Vagina (tissue), 2 donors: ENCODE results near the gene DNAH14. TPM values are rescaled to one million over a fixed set of nuclear protein-coding genes. Genes with fewer than 3 reads are reported as not detected.
"Not testable (repeated sequence)": the region's sequence is repeated elsewhere in the genome, so short reads cannot be mapped to it uniquely, and the experiment has no call there.

Experiments used
- DNase-seq, 2 donors: peaks; one replicate each; pipeline ENCODE4 v3.0.0-alpha.2; 2017; ENCODE audit errors: extremely low spot score in 2 of 2
- H3K27ac ChIP-seq: fragments of 200-600 bp; sonication (generic); one replicate; pipeline ENCODE4 v1.5.1; 2019
- H3K27me3 ChIP-seq: fragments of 200-600 bp; sonication (generic); one replicate; pipeline ENCODE4 v1.5.1; 2019
- H3K36me3 ChIP-seq, 2 donors: fragments of 200-600 bp; sonication (generic); one replicate each; pipeline ENCODE4 v1.5.1; 2017 to 2019
- H3K4me1 ChIP-seq: fragments of 200-600 bp; sonication (generic); one replicate; pipeline ENCODE4 v1.5.1; 2019
- H3K4me3 ChIP-seq, 2 donors: fragments of 200-600 bp; sonication (generic); 1 replicate in 1 of 2; 2 replicates in 1 of 2; pipeline ENCODE4 v1.5.1; 2016 to 2019
- H3K9me3 ChIP-seq: fragments of 200-600 bp; sonication (generic); one replicate; pipeline ENCODE4 v1.5.1; 2019
- POLR2A ChIP-seq, 2 donors: fragments of 450-650 bp; IDR thresholded peaks; one replicate each; pipeline ENCODE4 v1.6.1; 2017; ENCODE audit warnings: antibody characterized with exemption in 2 of 2, mild to moderate bottlenecking in 2 of 2, moderate library complexity in 2 of 2
- POLR2AphosphoS5 ChIP-seq, 2 donors: sonication (generic); formaldehyde crosslinking; IDR thresholded peaks; one replicate each; pipeline ENCODE4 v1.9.0; 2017; ENCODE audit warnings: antibody characterized with exemption in 2 of 2, mild to moderate bottlenecking in 2 of 2, low read depth in 1 of 2; ENCODE audit not compliant: insufficient read depth in 1 of 2
- intact Hi-C: fragments of 100-400 bp; cut with DNase I; formaldehyde crosslinking; loops from one replicate; pipeline ENCODE4 v1.15.1; 2023
- total RNA-seq: library from RNA; depleted of rRNA; stranded (reverse); fragments of >200 nt; gene quantifications from one replicate; pipeline ENCODE4 v1.2.3, GENCODE V29; 2016
- TF ChIP-seq, protein P1 (sequence below), 3 experiments: fragments of 450-650 bp in 2 of 3; fragments of 200-600 bp in 1 of 3; sonication (generic) in 1 of 3; IDR thresholded peaks; one replicate each; pipeline ENCODE4 v1.5.1; 2017 to 2019; ENCODE audit warnings: antibody characterized with exemption in 3 of 3, mild to moderate bottlenecking in 2 of 3, moderate library complexity in 2 of 3

The DNAH14 gene
- total RNA-seq, 1 donor from 2014 or later, result 5.6 TPM

GRCh38 chr1:225156254-225156653 is 226.8 kb downstream of the DNAH14 start:
- H3K27ac ChIP-seq, result no peak overlapping the region
- TF ChIP-seq POLR2AphosphoS5 (IDR thresholded peaks at IDR 0.05; ENCODE audit: insufficient read depth in 1 of 2, low read depth in 1 of 2) (no peak), POLR2A (IDR thresholded peaks at IDR 0.05) (no peak)
- TF ChIP-seq, protein P1, sequence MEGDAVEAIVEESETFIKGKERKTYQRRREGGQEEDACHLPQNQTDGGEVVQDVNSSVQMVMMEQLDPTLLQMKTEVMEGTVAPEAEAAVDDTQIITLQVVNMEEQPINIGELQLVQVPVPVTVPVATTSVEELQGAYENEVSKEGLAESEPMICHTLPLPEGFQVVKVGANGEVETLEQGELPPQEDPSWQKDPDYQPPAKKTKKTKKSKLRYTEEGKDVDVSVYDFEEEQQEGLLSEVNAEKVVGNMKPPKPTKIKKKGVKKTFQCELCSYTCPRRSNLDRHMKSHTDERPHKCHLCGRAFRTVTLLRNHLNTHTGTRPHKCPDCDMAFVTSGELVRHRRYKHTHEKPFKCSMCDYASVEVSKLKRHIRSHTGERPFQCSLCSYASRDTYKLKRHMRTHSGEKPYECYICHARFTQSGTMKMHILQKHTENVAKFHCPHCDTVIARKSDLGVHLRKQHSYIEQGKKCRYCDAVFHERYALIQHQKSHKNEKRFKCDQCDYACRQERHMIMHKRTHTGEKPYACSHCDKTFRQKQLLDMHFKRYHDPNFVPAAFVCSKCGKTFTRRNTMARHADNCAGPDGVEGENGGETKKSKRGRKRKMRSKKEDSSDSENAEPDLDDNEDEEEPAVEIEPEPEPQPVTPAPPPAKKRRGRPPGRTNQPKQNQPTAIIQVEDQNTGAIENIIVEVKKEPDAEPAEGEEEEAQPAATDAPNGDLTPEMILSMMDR (IDR thresholded peaks at IDR 0.05), result no peak
- no peak overlapping the region for H3K4me3 ChIP-seq
- H3K27me3 ChIP-seq, result no peaks in the 10 kb centered on the region
- H3K9me3 ChIP-seq, result no peaks in the 10 kb centered on the region
- DNase-seq, result no peak
- intact Hi-C loops, result no loop called here
- H3K36me3 ChIP-seq, result no peaks in the 10 kb centered on the region
- no peaks in the 10 kb centered on the region for H3K4me1 ChIP-seq

GRCh38 chr1:225158291-225158690 is 228.8 kb downstream of the DNAH14 start:
- Histone ChIP-seq H3K27ac (no peak overlapping the region), H3K9me3 (no peaks in the 10 kb centered on the region), H3K4me3 (no peak overlapping the region), H3K4me1 (no peaks in the 10 kb centered on the region), H3K27me3 (no peaks in the 10 kb centered on the region), H3K36me3 (no peaks in the 10 kb centered on the region)
- TF ChIP-seq POLR2AphosphoS5 (IDR thresholded peaks at IDR 0.05; ENCODE audit: insufficient read depth in 1 of 2, low read depth in 1 of 2) (no peak), POLR2A (IDR thresholded peaks at IDR 0.05) (no peak)
- TF ChIP-seq, protein P1 (IDR thresholded peaks at IDR 0.05), result no peak
- intact Hi-C loops, result no loop called here
- no peak for DNase-seq

GRCh38 chr1:225159793-225160192 is 230.3 kb downstream of the DNAH14 start:
- Histone ChIP-seq H3K4me3 (no peak overlapping the region), H3K36me3 (no peaks in the 10 kb centered on the region), H3K27me3 (no peaks in the 10 kb centered on the region), H3K9me3 (no peaks in the 10 kb centered on the region), H3K4me1 (no peaks in the 10 kb centered on the region), H3K27ac (no peak overlapping the region)
- no peak for DNase-seq
- TF ChIP-seq POLR2AphosphoS5 (IDR thresholded peaks at IDR 0.05; ENCODE audit: insufficient read depth in 1 of 2, low read depth in 1 of 2) (no peak), POLR2A (IDR thresholded peaks at IDR 0.05) (no peak)
- TF ChIP-seq, protein P1 (IDR thresholded peaks at IDR 0.05), result no peak
- intact Hi-C loops, result no loop called here

DNA sequence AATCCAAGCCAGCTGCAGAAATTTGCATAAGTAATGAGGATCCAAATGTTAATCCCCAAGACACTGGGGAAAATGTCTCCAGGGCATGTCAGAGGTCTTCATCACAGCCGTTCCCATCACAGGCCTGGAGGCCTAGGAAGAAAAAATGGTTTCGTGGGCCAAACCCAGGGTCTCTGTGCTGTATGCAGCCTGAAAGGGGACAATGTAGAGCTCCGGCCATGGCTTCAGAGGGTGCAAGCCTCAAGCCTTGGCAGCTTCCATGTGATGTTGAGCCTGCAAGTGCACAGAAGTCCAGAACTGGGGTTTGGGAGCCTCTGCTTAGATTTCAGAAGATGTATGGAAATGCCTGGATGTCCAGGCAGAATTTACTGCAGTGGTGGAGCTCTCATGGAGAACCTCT is 247.9 kb downstream of the DNAH14 start:
- H3K4me1 ChIP-seq, H3K27me3 ChIP-seq, H3K4me3 ChIP-seq, DNase-seq, H3K36me3 ChIP-seq, intact Hi-C loops, H3K27ac ChIP-seq, H3K9me3 ChIP-seq: not testable (repeated sequence)

DNA sequence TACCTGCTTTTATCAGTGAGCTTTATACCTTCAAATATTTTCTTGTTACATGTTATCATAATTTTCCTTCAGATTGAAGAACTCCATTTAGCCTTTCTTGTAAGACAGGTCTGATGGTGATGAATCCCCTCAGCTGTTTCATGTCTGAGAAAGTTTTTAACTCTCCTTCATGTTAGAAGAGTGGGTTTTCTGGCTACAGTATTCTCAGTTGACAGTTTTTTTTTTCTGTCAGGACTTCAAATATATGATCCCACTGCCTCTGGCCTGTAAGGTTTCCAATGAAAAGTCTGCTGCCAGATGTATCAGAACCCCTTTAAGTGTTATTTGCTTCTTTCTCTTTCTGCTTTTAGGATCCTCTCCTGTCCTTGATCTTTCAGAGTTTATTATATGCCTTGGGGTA is 250.2 kb downstream of the DNAH14 start:
- TF ChIP-seq POLR2AphosphoS5 (IDR thresholded peaks at IDR 0.05; ENCODE audit: insufficient read depth in 1 of 2, low read depth in 1 of 2) (no peak), POLR2A (IDR thresholded peaks at IDR 0.05) (no peak)
- TF ChIP-seq, protein P1 (IDR thresholded peaks at IDR 0.05), result no peak
- Histone ChIP-seq H3K27ac (no peak overlapping the region), H3K27me3 (no peaks in the 10 kb centered on the region), H3K36me3 (no peaks in the 10 kb centered on the region), H3K4me3 (no peak overlapping the region), H3K4me1 (no peaks in the 10 kb centered on the region), H3K9me3 (peaks cover 6% of the 10 kb centered on the region)
- intact Hi-C loops, result no loop called here
- DNase-seq, result no peak

DNA sequence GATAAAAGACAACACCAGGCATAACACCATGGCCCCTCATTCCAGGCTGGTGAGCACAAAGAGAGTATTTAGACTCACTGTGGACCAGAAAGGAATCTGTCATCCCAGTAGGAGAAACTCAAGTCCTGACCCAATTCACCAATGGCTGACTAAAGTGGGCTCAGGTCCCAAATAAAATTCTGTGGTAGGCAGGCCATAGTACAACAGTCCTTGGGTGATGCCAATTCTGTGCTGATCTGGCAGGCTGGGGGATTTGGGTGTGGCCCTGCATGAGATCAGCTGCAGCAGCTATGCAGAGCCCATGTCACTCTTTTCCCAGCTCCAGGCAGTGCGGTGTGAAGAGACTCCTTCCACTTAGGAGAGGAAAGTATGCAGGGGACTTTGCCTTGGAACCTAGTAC is 253.2 kb downstream of the DNAH14 start:
- TF ChIP-seq POLR2AphosphoS5 (IDR thresholded peaks at IDR 0.05; ENCODE audit: insufficient read depth in 1 of 2, low read depth in 1 of 2), result no peak
- TF ChIP-seq, protein P1 (IDR thresholded peaks at IDR 0.05), result no peak
- TF ChIP-seq POLR2A (IDR thresholded peaks at IDR 0.05), result no peak
- H3K4me3 ChIP-seq, result no peak overlapping the region
- no peaks in the 10 kb centered on the region for H3K27me3 ChIP-seq
- peaks cover 2% of the 10 kb centered on the region for H3K9me3 ChIP-seq
- H3K4me1 ChIP-seq, result no peaks in the 10 kb centered on the region
- H3K27ac ChIP-seq, result no peak overlapping the region
- intact Hi-C loops, result no loop called here
- DNase-seq, result no peak
- no peaks in the 10 kb centered on the region for H3K36me3 ChIP-seq
